Fibroblast of villous mesenchyme (primary cell): ENCODE data around the gene MAPK11. TPM values are rescaled to one million over a fixed set of nuclear protein-coding genes. Genes with fewer than 3 reads are reported as not detected.

Experiments
- DNase-seq: peaks from one replicate; pipeline ENCODE4 v3.0.0-alpha.2; 2010; ENCODE audit warnings: low read depth
- H3K4me3 ChIP-seq: 2 replicates; pipeline ENCODE4 v1.5.1; 2011; ENCODE audit warnings: low read depth, mild to moderate bottlenecking, low read length
- CTCF ChIP-seq: IDR thresholded peaks from 2 replicates; pipeline ENCODE4 v1.5.1; 2012; ENCODE audit warnings: low read depth, mild to moderate bottlenecking, low read length; ENCODE audit not compliant: insufficient read depth
- total RNA-seq: library from RNA; depleted of rRNA; stranded (reverse); fragments of >200 nt; gene quantifications from 2 replicates; pipeline ENCODE4 v1.2.3, GENCODE V29; 2012

Gene MAPK11
- total RNA-seq, 1 donor, result 6.5 TPM

GRCh38 chr22:50308597-50308935 is 38.4 kb upstream of the MAPK11 start:
- H3K4me3 ChIP-seq, result no peak overlapping the region
- DNase-seq, result peak; percentile 86
- TF ChIP-seq CTCF, result no peak

- no peak for DNase-seq
- H3K4me3 ChIP-seq, result no peak overlapping the region
These were observed 37.9 kb upstream of the MAPK11 start for GRCh38 chr22:50307890-50308596.

GRCh38 chr22:50306753-50307749 is 36.9 kb upstream of the MAPK11 start, which contains the start of gene PLXNB2:
Gene PLXNB2, minus strand, starts transcription at chr22:50307646. Its CDS starts 17,062 bp downstream, at chr22:50290584.
- TF ChIP-seq CTCF, result no peak
- H3K4me3 ChIP-seq, result peak within 1 kb of the TSS; percentile 80
- DNase-seq, result peak; percentile 81

More at GRCh38 chr22:50307890-50308596, 37.9 kb upstream of the MAPK11 start:
- no peak for TF ChIP-seq CTCF

- DNase-seq, result peak; percentile 95
- TF ChIP-seq CTCF, result no peak
- peak overlapping the region; percentile 80 for H3K4me3 ChIP-seq
These were observed 35.9 kb upstream of the MAPK11 start for GRCh38 chr22:50305923-50306566.

- no peak for DNase-seq
- H3K4me3 ChIP-seq, result peak overlapping the region; percentile 80
- TF ChIP-seq CTCF, result no peak
These were observed 35.3 kb upstream of the MAPK11 start for GRCh38 chr22:50305393-50305922.
